Large intestine (tissue), 3 donors: ENCODE measurements around the gene PAQR5. TPM values are rescaled to one million over a fixed set of nuclear protein-coding genes. Genes with fewer than 3 reads are reported as not detected.

ENCODE experiments used
- DNase-seq, 2 donors: peaks; one replicate each; pipeline versions ENCODE4 v3.0.0 to v3.0.0-alpha.2; 2013
- H3K27ac ChIP-seq: one replicate; pipeline ENCODE4 v1.5.1; 2013; ENCODE audit warnings: low read length
- H3K27me3 ChIP-seq: 2 replicates; pipeline ENCODE4 v1.6.1; 2013; ENCODE audit warnings: low read length; ENCODE audit not compliant: control insufficient read depth, insufficient read depth
- H3K36me3 ChIP-seq: 2 replicates; pipeline ENCODE4 v1.6.1; 2013; ENCODE audit warnings: low read length; ENCODE audit not compliant: control insufficient read depth, insufficient read depth
- H3K4me1 ChIP-seq: one replicate; pipeline ENCODE4 v1.6.1; 2013; ENCODE audit warnings: low read length; ENCODE audit not compliant: control insufficient read depth, insufficient read depth
- H3K4me3 ChIP-seq: one replicate; pipeline ENCODE4 v1.5.1; 2013; ENCODE audit warnings: low read length
- H3K9me3 ChIP-seq: one replicate; pipeline ENCODE4 v1.6.1; 2013; ENCODE audit warnings: mild to moderate bottlenecking, low read depth, low read length, moderate library complexity; ENCODE audit not compliant: control insufficient read depth
- WGBS: methylation state at CpG from one replicate; pipeline ENCODE4 v1.1.5; 2013; ENCODE audit warnings: low lambda C conversion rate; ENCODE audit not compliant: insufficient coverage; 5-methylcytosine and 5-hydroxymethylcytosine counted together
- polyA plus RNA-seq: library from polyadenylated mRNA; unstranded; fragments of 120-200 nt; gene quantifications from one replicate; pipeline ENCODE4 v1.2.1, GENCODE V29; 2013

Gene PAQR5
- polyA plus RNA-seq, 1 donor: 3.4 TPM

GRCh38 chr15:69403594-69403993 lies 104.9 kb downstream of the PAQR5 start:
- WGBS: no CpG with 5 or more reads among the region's 4 CpGs
- DNase-seq: no peak
- H3K27ac ChIP-seq: no peak overlapping the region
- no peak overlapping the region for H3K4me3 ChIP-seq
- no peaks in the 10 kb centered on the region for H3K9me3 ChIP-seq
- H3K27me3 ChIP-seq: no peaks in the 10 kb centered on the region
- H3K36me3 ChIP-seq: no peaks in the 10 kb centered on the region
- no peaks in the 10 kb centered on the region for H3K4me1 ChIP-seq

DNA sequence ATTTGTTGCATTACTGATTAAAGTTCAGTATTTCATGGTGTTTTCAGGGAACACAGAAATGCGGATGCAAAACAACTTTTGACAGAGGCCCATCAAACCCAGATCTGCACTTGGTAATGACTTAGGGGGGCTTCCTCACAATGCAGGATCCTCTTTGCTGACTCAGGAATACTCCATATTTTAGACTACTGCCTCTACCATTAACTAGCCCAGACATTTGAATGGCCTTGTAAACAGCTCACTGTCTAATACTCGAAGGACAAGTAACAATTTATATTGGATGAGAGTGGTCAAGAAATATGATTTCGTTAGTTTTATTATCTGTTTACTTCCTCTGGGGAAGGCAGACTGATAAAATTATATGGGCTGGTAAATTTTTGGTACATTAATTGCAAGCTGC lies 106.4 kb downstream of the PAQR5 start:
- WGBS: 0% methylated on average over 1 of the region's 3 CpGs
- Histone ChIP-seq H3K4me3 (no peak overlapping the region), H3K9me3 (no peaks in the 10 kb centered on the region), H3K27ac (no peak overlapping the region), H3K4me1 (no peaks in the 10 kb centered on the region), H3K36me3 (no peaks in the 10 kb centered on the region), H3K27me3 (no peaks in the 10 kb centered on the region)
- DNase-seq: no peak

DNA sequence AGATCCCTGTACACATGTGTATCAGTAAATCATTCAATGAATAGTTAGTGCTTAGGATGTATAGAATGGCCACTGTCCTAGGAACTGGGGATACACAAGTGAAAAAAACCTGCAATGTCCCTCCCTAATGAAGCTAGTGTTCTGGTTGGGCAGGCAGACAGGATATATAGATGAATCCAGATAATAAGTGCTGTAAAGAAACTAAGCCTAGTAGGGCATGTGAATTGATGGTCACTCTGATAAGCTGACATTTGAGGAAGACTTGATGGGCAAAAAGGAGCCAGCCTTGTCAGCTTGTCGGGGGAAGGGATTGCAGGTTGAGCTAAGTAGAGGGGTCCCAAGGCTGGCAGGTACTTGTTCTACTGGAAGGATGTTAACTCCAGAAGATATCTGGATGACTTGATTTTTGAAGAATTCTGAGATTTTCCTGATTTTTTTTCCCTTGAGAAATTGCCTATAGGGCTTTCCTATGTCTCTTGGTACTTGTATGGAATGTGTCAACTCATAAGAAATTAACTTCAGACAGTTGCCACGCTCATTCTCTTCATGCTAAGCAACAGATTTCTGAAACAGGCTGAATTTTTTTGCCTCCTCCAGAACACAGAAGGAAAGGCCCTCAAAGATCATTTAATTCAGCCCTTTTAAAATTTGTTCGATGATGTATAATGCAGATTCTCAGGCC lies 109.1 kb downstream of the PAQR5 start:
- H3K36me3 ChIP-seq: no peaks in the 10 kb centered on the region
- no peak for DNase-seq
- no peak overlapping the region for H3K27ac ChIP-seq
- no peaks in the 10 kb centered on the region for H3K4me1 ChIP-seq
- no peaks in the 10 kb centered on the region for H3K27me3 ChIP-seq
- no peak overlapping the region for H3K4me3 ChIP-seq
- 100% methylated on average over 1 of the region's 3 CpGs for WGBS
- H3K9me3 ChIP-seq: no peaks in the 10 kb centered on the region

- Histone ChIP-seq H3K4me3 (no peak overlapping the region), H3K9me3 (no peaks in the 10 kb centered on the region), H3K4me1 (no peaks in the 10 kb centered on the region), H3K27me3 (no peaks in the 10 kb centered on the region), H3K27ac (no peak overlapping the region), H3K36me3 (no peaks in the 10 kb centered on the region)
- 50% methylated on average over 1 of the region's 3 CpGs for WGBS
- DNase-seq: no peak
Measured at GRCh38 chr15:69408841-69409240, 110.1 kb downstream of the PAQR5 start.

- Histone ChIP-seq H3K36me3 (no peaks in the 10 kb centered on the region), H3K4me3 (no peak overlapping the region), H3K27ac (no peak overlapping the region), H3K9me3 (no peaks in the 10 kb centered on the region), H3K27me3 (no peaks in the 10 kb centered on the region), H3K4me1 (no peaks in the 10 kb centered on the region)
- DNase-seq: no peak
- WGBS: 60% methylated on average over 1 of the region's 9 CpGs
Measured at GRCh38 chr15:69410248-69410874, 111.6 kb downstream of the PAQR5 start.

GRCh38 chr15:69412274-69412673 lies 113.6 kb downstream of the PAQR5 start:
- Histone ChIP-seq H3K27ac (no peak overlapping the region), H3K4me1 (no peaks in the 10 kb centered on the region), H3K36me3 (no peaks in the 10 kb centered on the region), H3K9me3 (no peaks in the 10 kb centered on the region), H3K27me3 (no peaks in the 10 kb centered on the region), H3K4me3 (no peak overlapping the region)
- DNase-seq: no peak

DNA sequence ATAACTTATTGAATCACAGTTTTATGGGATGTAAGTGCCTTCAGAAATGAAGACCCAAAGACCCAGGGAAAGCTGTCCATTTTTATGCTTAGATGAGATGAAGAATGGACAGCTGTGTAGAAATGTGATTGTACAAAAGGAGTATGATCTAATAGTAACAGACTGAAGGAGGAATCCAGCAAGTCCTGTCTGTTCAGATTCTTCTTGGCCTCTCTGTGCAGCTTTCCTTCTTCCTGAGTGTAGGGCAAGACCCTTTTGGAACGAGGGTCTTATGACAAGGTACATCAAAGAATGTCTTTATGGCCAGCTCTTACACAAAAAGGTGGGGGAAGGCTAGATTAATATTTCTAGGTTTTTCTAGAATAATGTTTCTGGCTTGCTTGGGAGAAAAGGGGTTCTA lies 114.0 kb downstream of the PAQR5 start:
- H3K27me3 ChIP-seq: no peaks in the 10 kb centered on the region
- no peaks in the 10 kb centered on the region for H3K36me3 ChIP-seq
- no CpG with 5 or more reads among the region's 1 CpG for WGBS
- no peaks in the 10 kb centered on the region for H3K9me3 ChIP-seq
- DNase-seq: no peak
- H3K4me1 ChIP-seq: no peaks in the 10 kb centered on the region
- H3K27ac ChIP-seq: no peak overlapping the region
- no peak overlapping the region for H3K4me3 ChIP-seq

- H3K9me3 ChIP-seq: no peaks in the 10 kb centered on the region
- H3K27me3 ChIP-seq: no peaks in the 10 kb centered on the region
- H3K27ac ChIP-seq: peak within 1 kb of the TSS; percentile 61
- DNase-seq: peak; percentile 93 to 95
- no peaks in the 10 kb centered on the region for H3K4me1 ChIP-seq
- peak within 1 kb of the TSS; percentile 78 for H3K4me3 ChIP-seq
- no peaks in the 10 kb centered on the region for H3K36me3 ChIP-seq
- 27% methylated on average over 4 of the region's 78 CpGs for WGBS
Measured at GRCh38 chr15:69413822-69414700, 115.3 kb downstream of the PAQR5 start, which contains the start of gene KIF23. Gene KIF23 (plus strand): TSS chr15:69414349. CDS start chr15:69414466, 117 bp downstream.

- Histone ChIP-seq H3K9me3 (no peaks in the 10 kb centered on the region), H3K36me3 (no peaks in the 10 kb centered on the region), H3K4me3 (peak overlapping the region; percentile 78), H3K27ac (peak overlapping the region; percentile 57), H3K27me3 (no peaks in the 10 kb centered on the region), H3K4me1 (no peaks in the 10 kb centered on the region)
- DNase-seq: peak; percentile 9 to 50
- no CpG with 5 or more reads among the region's 29 CpGs for WGBS
Measured at GRCh38 chr15:69414701-69415167, 116.0 kb downstream of the PAQR5 start.

DNA sequence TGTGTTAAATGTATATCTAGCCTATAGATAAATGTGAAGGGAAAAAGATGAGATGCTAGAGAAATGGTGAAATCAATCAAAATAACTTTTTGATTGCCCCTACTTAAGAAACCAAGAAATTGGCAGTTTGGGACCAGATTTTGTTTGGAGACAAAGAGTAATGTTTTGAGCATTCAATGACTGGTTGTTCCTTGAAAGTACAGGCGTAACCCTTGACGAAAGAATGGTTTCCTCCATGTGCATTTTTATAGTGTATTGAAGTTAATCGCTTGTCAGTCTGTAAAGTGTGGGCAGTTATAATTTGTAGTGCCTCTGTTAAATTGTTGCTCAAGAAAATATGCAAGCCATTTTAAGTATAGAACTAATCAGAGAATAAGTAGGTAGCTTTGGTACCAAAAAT lies 116.7 kb downstream of the PAQR5 start:
- Histone ChIP-seq H3K36me3 (no peaks in the 10 kb centered on the region), H3K4me3 (peak overlapping the region; percentile 78), H3K27me3 (no peaks in the 10 kb centered on the region), H3K27ac (no peak overlapping the region), H3K9me3 (no peaks in the 10 kb centered on the region), H3K4me1 (no peaks in the 10 kb centered on the region)
- DNase-seq: no peak
- WGBS: 60% methylated on average over 3 of the region's 3 CpGs
